ENCODE measurements around the gene INMT.

The INMT gene

DNA sequence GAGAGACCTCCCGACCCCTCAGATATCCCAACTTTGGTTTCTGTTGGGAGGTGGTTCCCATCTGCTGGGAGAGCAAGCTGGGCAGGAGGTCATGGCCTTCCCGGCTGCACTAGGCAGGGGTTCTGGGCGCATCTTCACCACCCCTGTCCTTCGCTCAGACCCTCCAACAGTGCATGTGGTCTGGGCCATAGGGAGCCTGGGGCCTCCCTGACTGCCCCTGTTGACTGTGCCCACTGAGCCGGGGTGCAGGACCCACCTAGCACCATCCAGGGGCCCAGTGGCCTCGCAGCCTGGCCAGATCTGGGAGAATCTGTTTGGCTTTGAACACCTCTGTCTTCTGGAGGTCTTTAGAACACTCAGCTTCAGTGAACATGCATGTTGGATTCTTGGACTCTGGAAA is 18.7 kb upstream of the INMT start:
- TF ChIP-seq, protein P1, sequence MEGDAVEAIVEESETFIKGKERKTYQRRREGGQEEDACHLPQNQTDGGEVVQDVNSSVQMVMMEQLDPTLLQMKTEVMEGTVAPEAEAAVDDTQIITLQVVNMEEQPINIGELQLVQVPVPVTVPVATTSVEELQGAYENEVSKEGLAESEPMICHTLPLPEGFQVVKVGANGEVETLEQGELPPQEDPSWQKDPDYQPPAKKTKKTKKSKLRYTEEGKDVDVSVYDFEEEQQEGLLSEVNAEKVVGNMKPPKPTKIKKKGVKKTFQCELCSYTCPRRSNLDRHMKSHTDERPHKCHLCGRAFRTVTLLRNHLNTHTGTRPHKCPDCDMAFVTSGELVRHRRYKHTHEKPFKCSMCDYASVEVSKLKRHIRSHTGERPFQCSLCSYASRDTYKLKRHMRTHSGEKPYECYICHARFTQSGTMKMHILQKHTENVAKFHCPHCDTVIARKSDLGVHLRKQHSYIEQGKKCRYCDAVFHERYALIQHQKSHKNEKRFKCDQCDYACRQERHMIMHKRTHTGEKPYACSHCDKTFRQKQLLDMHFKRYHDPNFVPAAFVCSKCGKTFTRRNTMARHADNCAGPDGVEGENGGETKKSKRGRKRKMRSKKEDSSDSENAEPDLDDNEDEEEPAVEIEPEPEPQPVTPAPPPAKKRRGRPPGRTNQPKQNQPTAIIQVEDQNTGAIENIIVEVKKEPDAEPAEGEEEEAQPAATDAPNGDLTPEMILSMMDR (IDR thresholded peaks at IDR 0.05; ENCODE audit: low read depth, low read length): no peak
- no peak overlapping the region for H3K4me3 ChIP-seq (ENCODE audit: low read depth, low read length)

DNA sequence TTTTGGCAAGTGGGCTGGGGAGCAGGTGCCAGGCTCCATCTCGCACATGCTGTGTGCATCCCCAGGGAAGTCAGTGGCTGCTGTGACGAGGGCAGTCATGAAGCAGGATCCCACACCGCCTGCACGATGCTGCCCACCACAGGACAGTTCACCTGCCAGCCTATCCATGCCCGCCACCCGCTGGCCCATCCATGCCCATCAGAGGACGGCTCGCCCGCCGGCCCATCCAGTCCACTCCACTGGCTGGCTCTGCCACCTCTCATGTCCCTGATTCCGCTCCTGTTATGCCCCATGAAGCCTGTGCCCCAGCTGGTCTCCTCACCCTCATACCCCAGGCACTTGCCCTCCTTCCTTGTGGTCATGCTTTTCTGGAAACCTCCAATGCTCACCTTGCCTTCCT is 18.2 kb upstream of the INMT start:
- TF ChIP-seq, protein P1 (IDR thresholded peaks at IDR 0.05; ENCODE audit: low read depth, low read length): no peak
- no peak overlapping the region for H3K4me3 ChIP-seq (ENCODE audit: low read depth, low read length)

DNA sequence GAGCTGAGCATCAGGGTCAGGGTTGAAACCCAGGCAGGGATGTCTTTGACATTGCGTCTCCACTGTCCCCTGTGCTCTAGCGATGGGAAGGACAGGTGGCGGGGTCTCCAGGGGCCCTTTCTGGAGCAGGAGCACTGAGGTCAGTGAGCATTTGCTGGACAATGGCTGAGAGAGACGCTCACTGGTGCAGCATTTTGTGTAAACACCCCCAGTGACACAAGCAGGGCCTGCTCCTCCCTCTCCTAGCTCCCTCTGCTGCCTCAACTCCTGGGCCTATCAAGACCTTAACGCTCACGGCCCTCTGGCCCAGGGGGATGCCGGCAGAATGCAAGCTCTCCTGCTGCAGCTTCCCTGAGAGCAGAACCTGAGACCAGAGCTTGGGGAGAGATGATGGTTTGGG is 17.4 kb upstream of the INMT start:
- TF ChIP-seq, protein P1 (IDR thresholded peaks at IDR 0.05; ENCODE audit: low read depth, low read length): no peak

DNA sequence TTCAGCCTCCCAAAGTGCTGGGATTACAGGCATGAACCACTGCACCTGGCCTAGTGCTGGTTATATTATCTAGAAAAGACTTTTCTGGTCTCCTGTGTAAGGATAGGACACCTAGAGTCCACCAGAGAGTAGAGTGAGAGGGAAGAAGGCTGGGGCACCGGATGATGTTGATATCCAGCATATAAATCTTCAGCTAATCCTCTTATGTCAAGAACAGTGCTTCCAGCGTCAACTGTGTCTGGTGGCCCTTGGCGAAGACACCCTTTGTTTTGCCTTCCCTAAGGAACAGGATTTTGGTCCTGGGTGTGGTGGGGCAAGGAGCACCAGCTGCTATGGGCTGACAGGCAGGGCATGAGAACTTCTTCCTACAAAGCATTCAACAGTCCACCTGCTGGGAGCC is 16.3 kb upstream of the INMT start:
- H3K4me3 ChIP-seq (ENCODE audit: low read depth, low read length): no peak overlapping the region
- TF ChIP-seq, protein P1 (IDR thresholded peaks at IDR 0.05; ENCODE audit: low read depth, low read length): no peak

More for the DNA sequence above, 17.4 kb upstream of the INMT start:
- H3K4me3 ChIP-seq (ENCODE audit: low read depth, low read length): no peak overlapping the region

DNA sequence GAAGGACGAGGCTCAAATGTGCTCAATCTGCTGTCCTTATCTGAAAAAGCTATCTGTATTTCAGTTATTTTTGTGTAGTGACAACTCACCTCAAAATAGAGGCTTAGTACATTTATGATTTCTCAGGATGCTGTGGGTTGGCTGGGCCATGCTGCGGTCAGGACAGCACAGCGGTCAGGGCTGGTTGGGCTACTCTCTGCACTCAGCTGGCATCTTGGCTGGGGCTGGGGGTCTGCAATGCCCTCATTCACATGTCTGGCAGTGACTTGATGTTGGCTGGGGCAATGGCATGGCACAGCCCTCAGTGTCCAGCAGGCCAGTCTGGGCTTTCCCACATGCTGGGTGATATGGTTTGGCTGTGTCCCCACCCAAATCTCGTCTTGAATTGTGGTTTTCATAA is 15.6 kb upstream of the INMT start:
- no peak overlapping the region for H3K4me3 ChIP-seq (ENCODE audit: low read depth, low read length)
- TF ChIP-seq, protein P1 (IDR thresholded peaks at IDR 0.05; ENCODE audit: low read depth, low read length): no peak

DNA sequence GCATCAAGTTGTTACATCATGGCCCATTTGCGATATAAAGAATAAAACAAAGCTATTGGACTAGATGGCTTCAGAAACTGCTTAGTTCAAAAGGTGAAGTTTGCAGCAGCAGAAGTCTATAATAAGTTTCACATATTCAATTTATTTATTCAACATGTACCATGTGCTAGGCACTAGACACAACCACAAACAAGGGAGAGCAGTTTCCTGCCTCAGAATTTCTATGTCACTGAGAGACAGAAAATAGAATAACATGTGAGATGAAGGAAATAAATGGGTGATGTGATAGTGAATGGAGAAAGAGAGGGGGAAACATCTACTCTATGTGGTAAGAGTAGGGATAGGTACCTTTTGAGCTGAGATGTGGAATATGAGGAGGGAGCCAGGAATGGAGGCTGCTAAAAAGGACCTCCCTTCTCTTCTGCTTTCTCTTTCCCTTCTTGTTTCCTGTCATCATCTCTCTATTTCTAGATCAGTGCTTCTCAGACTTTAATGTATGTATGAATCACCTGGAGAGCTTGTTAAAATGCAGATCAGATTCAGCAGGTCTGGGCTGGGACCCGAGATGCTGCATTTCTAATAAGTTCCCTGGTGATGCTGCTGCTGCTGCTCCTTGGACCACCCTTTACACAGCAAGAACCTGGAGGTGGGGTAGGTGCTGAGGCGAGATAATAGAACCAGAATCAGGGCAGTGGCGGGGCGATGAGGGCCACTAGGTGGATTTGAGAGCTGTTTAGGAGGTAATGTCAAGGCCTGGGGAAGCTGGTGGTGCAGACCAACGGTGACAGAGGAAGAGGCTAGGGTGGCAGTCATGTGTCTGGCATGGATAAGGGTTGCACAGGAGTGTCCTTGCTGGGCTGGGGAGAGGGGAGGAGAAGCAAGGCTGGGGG is 13.7 kb upstream of the INMT start:
- no peak overlapping the region for H3K4me3 ChIP-seq (ENCODE audit: low read depth, low read length)
- TF ChIP-seq, protein P1 (IDR thresholded peaks at IDR 0.05; ENCODE audit: low read depth, low read length): no peak

DNA sequence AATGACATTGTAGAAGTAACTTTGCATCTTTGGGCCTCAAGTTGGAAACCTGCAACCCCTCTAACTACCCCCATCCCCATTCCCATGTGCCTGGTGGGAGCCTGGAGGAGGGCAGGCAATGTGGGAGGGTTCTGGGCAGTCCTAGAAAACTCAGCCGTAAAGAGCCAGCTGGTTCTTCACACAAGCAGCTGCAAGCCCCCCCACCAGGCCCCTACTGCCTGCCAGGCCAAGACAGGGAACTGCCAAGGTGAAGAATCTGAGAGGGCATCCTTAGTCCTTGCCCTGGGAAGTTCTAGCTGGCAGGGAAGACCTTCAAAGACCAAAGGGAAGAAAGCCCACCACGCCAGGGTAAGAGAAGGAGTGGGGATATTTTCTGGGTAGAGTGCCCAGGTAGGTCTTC is 12.2 kb upstream of the INMT start:
- H3K4me3 ChIP-seq (ENCODE audit: low read depth, low read length): no peak overlapping the region
- TF ChIP-seq, protein P1 (IDR thresholded peaks at IDR 0.05; ENCODE audit: low read depth, low read length): no peak

All from WI38 (cell line).